ENCODE data around the gene MAMDC2.

- TF ChIP-seq, protein P1, sequence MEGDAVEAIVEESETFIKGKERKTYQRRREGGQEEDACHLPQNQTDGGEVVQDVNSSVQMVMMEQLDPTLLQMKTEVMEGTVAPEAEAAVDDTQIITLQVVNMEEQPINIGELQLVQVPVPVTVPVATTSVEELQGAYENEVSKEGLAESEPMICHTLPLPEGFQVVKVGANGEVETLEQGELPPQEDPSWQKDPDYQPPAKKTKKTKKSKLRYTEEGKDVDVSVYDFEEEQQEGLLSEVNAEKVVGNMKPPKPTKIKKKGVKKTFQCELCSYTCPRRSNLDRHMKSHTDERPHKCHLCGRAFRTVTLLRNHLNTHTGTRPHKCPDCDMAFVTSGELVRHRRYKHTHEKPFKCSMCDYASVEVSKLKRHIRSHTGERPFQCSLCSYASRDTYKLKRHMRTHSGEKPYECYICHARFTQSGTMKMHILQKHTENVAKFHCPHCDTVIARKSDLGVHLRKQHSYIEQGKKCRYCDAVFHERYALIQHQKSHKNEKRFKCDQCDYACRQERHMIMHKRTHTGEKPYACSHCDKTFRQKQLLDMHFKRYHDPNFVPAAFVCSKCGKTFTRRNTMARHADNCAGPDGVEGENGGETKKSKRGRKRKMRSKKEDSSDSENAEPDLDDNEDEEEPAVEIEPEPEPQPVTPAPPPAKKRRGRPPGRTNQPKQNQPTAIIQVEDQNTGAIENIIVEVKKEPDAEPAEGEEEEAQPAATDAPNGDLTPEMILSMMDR (IDR thresholded peaks at IDR 0.05; ENCODE audit: low read depth, low read length), result no peak
- TF ChIP-seq POLR2A (IDR thresholded peaks at IDR 0.05; ENCODE audit: extremely low read depth, insufficient read length), result no peak
- TF ChIP-seq, protein P2, sequence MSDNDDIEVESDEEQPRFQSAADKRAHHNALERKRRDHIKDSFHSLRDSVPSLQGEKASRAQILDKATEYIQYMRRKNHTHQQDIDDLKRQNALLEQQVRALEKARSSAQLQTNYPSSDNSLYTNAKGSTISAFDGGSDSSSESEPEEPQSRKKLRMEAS (IDR thresholded peaks at IDR 0.05; ENCODE audit: low read depth, low read length), result no peak
- no peak for TF ChIP-seq MYC (IDR thresholded peaks at IDR 0.05; ENCODE audit: low read depth, low read length)
Observed at GRCh38 chr9:70040376-70040903, 3.2 kb upstream of the MAMDC2 start.

Measured in NB4 (cell line).